Measurements from ENCODE around the gene GALNS.

Gene GALNS

GRCh38 chr16:88779406-88780141, 77.2 kb downstream of the GALNS start:
- Histone ChIP-seq H3K27ac (ENCODE audit: insufficient read depth in 1 of 2, low read depth in 1 of 2, low read length in 2 of 2, poor library complexity in 1 of 2, severe bottlenecking in 2 of 2) (peak overlapping the region; percentile 40 to 82), H3K36me3 (ENCODE audit: control insufficient read depth in 4 of 4, insufficient read depth in 4 of 4, low read length in 3 of 4) (peaks cover 0 to 32% (median 5%) of the 10 kb centered on the region in 4 experiments), H3K4me1 (ENCODE audit: control extremely low read depth in 1 of 4, control insufficient read depth in 4 of 4, insufficient read depth in 4 of 4, low read length in 3 of 4) (peaks cover 0 to 85% (median 79%) of the 10 kb centered on the region in 4 experiments), H3K4me3 (ENCODE audit: control insufficient read depth in 1 of 7, extremely low read depth in 1 of 7, insufficient read depth in 4 of 7, low read depth in 2 of 7, low read length in 6 of 7) (peak overlapping the region in 2 of 7 experiments; percentile 42 to 51), H3K9me3 (ENCODE audit: control extremely low read depth in 1 of 5, control insufficient read depth in 4 of 5, insufficient read depth in 2 of 5, low read depth in 1 of 5, low read length in 4 of 5) (no peaks in the 10 kb centered on the region), H3K27me3 (replicated peaks in 2 of 5; ENCODE audit: control insufficient read depth in 4 of 5, insufficient read depth in 5 of 5, low read length in 4 of 5) (no peaks in the 10 kb centered on the region)
- POLR2A ChIA-PET: interaction anchor here (3.0 to 4.2 kb wide), 2 partner anchors 9 to 20 kb away, joined by 15 to 24 read pairs; no protein-coding TSS in a partner anchor
- CTCF ChIA-PET: interaction anchor here (0.9 to 10.2 kb wide), 8 partner anchors 8 to 78 kb away, joined by 3 to 81 read pairs (median 11); partner anchors contain the start of genes GALNS and TRAPPC2L
- WGBS (ENCODE audit: insufficient coverage): 68% methylated on average over 29 of the region's 34 CpGs
- DNase-seq: no peak

DNA sequence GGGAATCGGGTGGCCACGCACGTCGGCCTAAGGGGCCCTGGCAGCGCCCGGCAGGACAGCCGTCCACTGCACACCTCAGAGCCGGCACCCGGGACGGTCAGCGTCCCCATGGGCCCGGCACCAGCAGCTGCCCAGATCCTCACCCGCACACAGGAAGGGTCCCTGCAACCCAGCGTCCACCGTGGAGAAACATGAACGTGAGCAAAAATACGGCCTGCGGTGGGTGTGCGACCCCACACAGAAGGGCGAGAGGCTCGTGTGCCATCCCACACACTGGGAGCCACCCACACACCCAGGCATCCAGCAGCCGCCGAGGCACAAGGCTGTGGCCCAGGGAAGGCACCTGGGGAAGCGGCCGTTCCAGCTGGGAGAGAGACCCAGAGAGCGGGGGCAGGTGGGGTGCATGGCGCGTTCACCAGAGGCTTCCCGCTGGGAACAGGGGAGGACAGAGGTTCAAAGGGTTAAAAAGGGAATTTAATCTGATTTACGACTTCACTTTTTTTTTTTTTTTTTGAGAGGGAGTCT, 78.1 kb downstream of the GALNS start:
- H3K9me3 ChIP-seq (ENCODE audit: control extremely low read depth in 1 of 5, control insufficient read depth in 4 of 5, insufficient read depth in 2 of 5, low read depth in 1 of 5, low read length in 4 of 5): no peaks in the 10 kb centered on the region
- DNase-seq: no peak
- H3K4me1 ChIP-seq (ENCODE audit: control extremely low read depth in 1 of 4, control insufficient read depth in 4 of 4, insufficient read depth in 4 of 4, low read length in 3 of 4): peaks cover 0 to 89% (median 84%) of the 10 kb centered on the region in 4 experiments
- peak overlapping the region in 4 of 7 experiments; percentile 32 to 61 (median 50) for H3K4me3 ChIP-seq (ENCODE audit: control insufficient read depth in 1 of 7, extremely low read depth in 1 of 7, insufficient read depth in 4 of 7, low read depth in 2 of 7, low read length in 6 of 7)
- H3K27ac ChIP-seq (ENCODE audit: insufficient read depth in 1 of 2, low read depth in 1 of 2, low read length in 2 of 2, poor library complexity in 1 of 2, severe bottlenecking in 2 of 2): peak overlapping the region in 1 of 2 experiments; percentile 34
- ChIA-PET POLR2A (interaction anchor here (1.5 to 4.2 kb wide), 2 partner anchors 10 to 21 kb away, joined by 4 to 24 read pairs; no protein-coding TSS in a partner anchor), CTCF (interaction anchor here (1.4 to 10.2 kb wide), 4 partner anchors 9 to 42 kb away, joined by 5 to 81 read pairs (median 12); no protein-coding TSS in a partner anchor)
- H3K27me3 ChIP-seq (replicated peaks in 2 of 5; ENCODE audit: control insufficient read depth in 4 of 5, insufficient read depth in 5 of 5, low read length in 4 of 5): no peaks in the 10 kb centered on the region
- H3K36me3 ChIP-seq (ENCODE audit: control insufficient read depth in 4 of 4, insufficient read depth in 4 of 4, low read length in 3 of 4): peaks cover 0 to 37% (median 5%) of the 10 kb centered on the region in 4 experiments
- WGBS (ENCODE audit: insufficient coverage): 77% methylated on average over 19 of the region's 30 CpGs

DNA sequence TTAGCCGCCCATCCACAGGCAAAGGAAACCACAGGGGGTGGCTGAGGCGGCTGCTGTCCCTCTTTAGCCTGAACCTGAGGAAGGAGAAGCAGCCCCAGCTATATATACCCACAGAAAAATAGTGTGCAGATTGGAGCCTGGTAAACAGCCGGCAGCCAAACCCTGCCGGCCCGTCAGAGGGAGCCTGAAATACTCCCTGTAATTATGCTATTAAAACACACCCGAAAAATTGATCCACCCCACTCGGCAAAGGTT, 78.5 kb downstream of the GALNS start:
- peak overlapping the region in 1 of 2 experiments; percentile 34 for H3K27ac ChIP-seq (ENCODE audit: insufficient read depth in 1 of 2, low read depth in 1 of 2, low read length in 2 of 2, poor library complexity in 1 of 2, severe bottlenecking in 2 of 2)
- peaks cover 0 to 41% (median 5%) of the 10 kb centered on the region in 4 experiments for H3K36me3 ChIP-seq (ENCODE audit: control insufficient read depth in 4 of 4, insufficient read depth in 4 of 4, low read length in 3 of 4)
- peak overlapping the region in 4 of 7 experiments; percentile 32 to 61 (median 50) for H3K4me3 ChIP-seq (ENCODE audit: control insufficient read depth in 1 of 7, extremely low read depth in 1 of 7, insufficient read depth in 4 of 7, low read depth in 2 of 7, low read length in 6 of 7)
- 8% methylated on average over 4 of the region's 7 CpGs for WGBS (ENCODE audit: insufficient coverage)
- peaks cover 0 to 89% (median 85%) of the 10 kb centered on the region in 4 experiments for H3K4me1 ChIP-seq (ENCODE audit: control extremely low read depth in 1 of 4, control insufficient read depth in 4 of 4, insufficient read depth in 4 of 4, low read length in 3 of 4)
- CTCF ChIA-PET: interaction anchor here (1.4 to 2.0 kb wide), 2 partner anchors 10 to 35 kb away, joined by 5 to 7 read pairs; no protein-coding TSS in a partner anchor
- H3K27me3 ChIP-seq (replicated peaks in 2 of 5; ENCODE audit: control insufficient read depth in 4 of 5, insufficient read depth in 5 of 5, low read length in 4 of 5): no peaks in the 10 kb centered on the region
- no peaks in the 10 kb centered on the region for H3K9me3 ChIP-seq (ENCODE audit: control extremely low read depth in 1 of 5, control insufficient read depth in 4 of 5, insufficient read depth in 2 of 5, low read depth in 1 of 5, low read length in 4 of 5)
- DNase-seq: peak in 1 of 3 donors; percentile 41
- POLR2A ChIA-PET: interaction anchor here (1.5 kb wide), 1 partner anchor 10 kb away, joined by 4 read pairs; no protein-coding TSS in a partner anchor

- Histone ChIP-seq H3K27ac (ENCODE audit: insufficient read depth in 1 of 2, low read depth in 1 of 2, low read length in 2 of 2, poor library complexity in 1 of 2, severe bottlenecking in 2 of 2) (peak overlapping the region in 1 of 2 experiments; percentile 34), H3K36me3 (ENCODE audit: control insufficient read depth in 4 of 4, insufficient read depth in 4 of 4, low read length in 3 of 4) (peaks cover 0 to 41% (median 5%) of the 10 kb centered on the region in 4 experiments), H3K4me1 (ENCODE audit: control extremely low read depth in 1 of 4, control insufficient read depth in 4 of 4, insufficient read depth in 4 of 4, low read length in 3 of 4) (peaks cover 0 to 89% (median 85%) of the 10 kb centered on the region in 4 experiments), H3K4me3 (ENCODE audit: control insufficient read depth in 1 of 7, extremely low read depth in 1 of 7, insufficient read depth in 4 of 7, low read depth in 2 of 7, low read length in 6 of 7) (peak overlapping the region in 4 of 7 experiments; percentile 8 to 61 (median 42)), H3K27me3 (replicated peaks in 2 of 5; ENCODE audit: control insufficient read depth in 4 of 5, insufficient read depth in 5 of 5, low read length in 4 of 5) (no peaks in the 10 kb centered on the region), H3K9me3 (ENCODE audit: control extremely low read depth in 1 of 5, control insufficient read depth in 4 of 5, insufficient read depth in 2 of 5, low read depth in 1 of 5, low read length in 4 of 5) (no peaks in the 10 kb centered on the region)
- DNase-seq: no peak
- POLR2A ChIA-PET: interaction anchor here (1.5 kb wide), 1 partner anchor 10 kb away, joined by 4 read pairs; no protein-coding TSS in a partner anchor
- CTCF ChIA-PET: interaction anchor here (1.4 to 2.0 kb wide), 2 partner anchors 10 to 34 kb away, joined by 5 to 7 read pairs; no protein-coding TSS in a partner anchor
- WGBS (ENCODE audit: insufficient coverage): 41% methylated on average over 31 of the region's 34 CpGs
These were observed 79.1 kb downstream of the GALNS start for GRCh38 chr16:88777471-88778270.

DNA sequence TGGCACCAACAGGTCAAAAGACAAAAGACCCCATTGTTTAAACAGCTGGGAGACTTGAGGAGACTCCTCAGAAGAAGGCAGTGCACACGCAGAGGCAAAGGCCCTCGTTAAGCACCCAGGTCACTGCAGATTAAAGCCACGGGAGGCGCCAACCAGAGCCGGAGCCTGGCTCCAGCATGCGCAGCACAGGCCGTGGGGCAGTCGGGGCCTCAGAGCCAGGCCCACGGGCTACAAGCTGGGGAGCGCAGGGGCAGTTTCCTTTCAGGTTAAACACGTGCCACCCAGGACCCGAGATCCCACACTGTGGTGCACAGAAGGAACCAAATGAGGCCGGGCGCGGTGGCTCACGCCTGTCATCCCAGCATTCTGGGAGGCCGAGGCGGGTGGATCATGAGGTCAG, 80.9 kb downstream of the GALNS start:
- Histone ChIP-seq H3K27me3 (replicated peaks in 2 of 5; ENCODE audit: control insufficient read depth in 4 of 5, insufficient read depth in 5 of 5, low read length in 4 of 5) (no peaks in the 10 kb centered on the region), H3K4me3 (ENCODE audit: control insufficient read depth in 1 of 7, extremely low read depth in 1 of 7, insufficient read depth in 4 of 7, low read depth in 2 of 7, low read length in 6 of 7) (no peak overlapping the region), H3K27ac (ENCODE audit: insufficient read depth in 1 of 2, low read depth in 1 of 2, low read length in 2 of 2, poor library complexity in 1 of 2, severe bottlenecking in 2 of 2) (no peak overlapping the region), H3K36me3 (ENCODE audit: control insufficient read depth in 4 of 4, insufficient read depth in 4 of 4, low read length in 3 of 4) (peaks cover 0 to 42% (median 5%) of the 10 kb centered on the region in 4 experiments), H3K9me3 (ENCODE audit: control extremely low read depth in 1 of 5, control insufficient read depth in 4 of 5, insufficient read depth in 2 of 5, low read depth in 1 of 5, low read length in 4 of 5) (no peaks in the 10 kb centered on the region), H3K4me1 (ENCODE audit: control extremely low read depth in 1 of 4, control insufficient read depth in 4 of 4, insufficient read depth in 4 of 4, low read length in 3 of 4) (peaks cover 0 to 86% (median 83%) of the 10 kb centered on the region in 4 experiments)
- no peak for DNase-seq
- POLR2A ChIA-PET: no interaction called here
- 92% methylated on average over 8 of the region's 18 CpGs for WGBS (ENCODE audit: insufficient coverage)
- CTCF ChIA-PET: interaction anchor here (1.4 kb wide), 1 partner anchor 36 kb away, joined by 3 read pairs; the partner anchor contains the start of gene APRT

GRCh38 chr16:88774544-88775393, 82.0 kb downstream of the GALNS start:
- no peaks in the 10 kb centered on the region for H3K9me3 ChIP-seq (ENCODE audit: control extremely low read depth in 1 of 5, control insufficient read depth in 4 of 5, insufficient read depth in 2 of 5, low read depth in 1 of 5, low read length in 4 of 5)
- 94% methylated on average over 32 of the region's 32 CpGs for WGBS (ENCODE audit: insufficient coverage)
- ChIA-PET CTCF (interaction anchor here (0.6 to 5.4 kb wide), 5 partner anchors 7 to 481 kb away, joined by 3 to 31 read pairs (median 3); no protein-coding TSS in a partner anchor), POLR2A (interaction anchor here (0.6 kb wide), 2 partner anchors 8 to 95 kb away, joined by 3 to 5 read pairs; no protein-coding TSS in a partner anchor)
- H3K4me3 ChIP-seq (ENCODE audit: control insufficient read depth in 1 of 7, extremely low read depth in 1 of 7, insufficient read depth in 4 of 7, low read depth in 2 of 7, low read length in 6 of 7): no peak overlapping the region
- no peak for DNase-seq
- peak overlapping the region in 1 of 2 experiments; percentile 71 for H3K27ac ChIP-seq (ENCODE audit: insufficient read depth in 1 of 2, low read depth in 1 of 2, low read length in 2 of 2, poor library complexity in 1 of 2, severe bottlenecking in 2 of 2)
- H3K4me1 ChIP-seq (ENCODE audit: control extremely low read depth in 1 of 4, control insufficient read depth in 4 of 4, insufficient read depth in 4 of 4, low read length in 3 of 4): peaks cover 0 to 86% (median 83%) of the 10 kb centered on the region in 4 experiments
- H3K27me3 ChIP-seq (replicated peaks in 2 of 5; ENCODE audit: control insufficient read depth in 4 of 5, insufficient read depth in 5 of 5, low read length in 4 of 5): no peaks in the 10 kb centered on the region
- H3K36me3 ChIP-seq (ENCODE audit: control insufficient read depth in 4 of 4, insufficient read depth in 4 of 4, low read length in 3 of 4): peaks cover 0 to 38% (median 5%) of the 10 kb centered on the region in 4 experiments

All from common myeloid progenitor, CD34-positive (primary cell).